GM23248 (cell line): ENCODE measurements around the gene MUC15. TPM values are rescaled to one million over a fixed set of nuclear protein-coding genes. Genes with fewer than 3 reads are reported as not detected.

Source experiments
- DNase-seq: peaks from one replicate; pipeline ENCODE4 v3.0.0-alpha.2; 2015
- H2AFZ ChIP-seq: fragments of 200-600 bp; sonication (generic); 2 replicates; pipeline ENCODE4 v1.6.1; 2016; ENCODE audit warnings: antibody characterized with exemption
- H3F3A ChIP-seq: fragments of 200-600 bp; sonication (generic); 2 replicates; pipeline ENCODE4 v1.6.1; 2016; ENCODE audit warnings: mild to moderate bottlenecking, antibody characterized with exemption, mixed run types; ENCODE audit not compliant: insufficient read depth
- H3K27ac ChIP-seq: fragments of 200-600 bp; sonication (generic); 2 replicates; pipeline ENCODE4 v1.5.1; 2016; ENCODE audit warnings: mild to moderate bottlenecking
- H3K27me3 ChIP-seq: fragments of 200-600 bp; sonication (generic); replicated peaks from 2 replicates; pipeline ENCODE4 v1.6.1; 2016; ENCODE audit warnings: mild to moderate bottlenecking; ENCODE audit not compliant: insufficient read depth
- H3K36me3 ChIP-seq: fragments of 200-600 bp; sonication (generic); 2 replicates; pipeline ENCODE4 v1.6.1; 2016; ENCODE audit warnings: low read depth, mild to moderate bottlenecking
- H3K4me1 ChIP-seq: fragments of 200-600 bp; sonication (generic); 2 replicates; pipeline ENCODE4 v1.6.1; 2016; ENCODE audit warnings: mild to moderate bottlenecking; ENCODE audit not compliant: insufficient read depth
- H3K4me2 ChIP-seq: fragments of 200-600 bp; sonication (generic); one replicate; pipeline ENCODE4 v1.6.1; 2016; ENCODE audit warnings: mild to moderate bottlenecking; ENCODE audit not compliant: unreplicated experiment
- H3K4me3 ChIP-seq: fragments of 200-600 bp; sonication (generic); 2 replicates; pipeline ENCODE4 v1.5.1; 2016; ENCODE audit warnings: mild to moderate bottlenecking
- H3K79me2 ChIP-seq: fragments of 200-600 bp; sonication (generic); 2 replicates; pipeline ENCODE4 v1.6.1; 2016; ENCODE audit warnings: mild to moderate bottlenecking; ENCODE audit not compliant: insufficient read depth
- H3K9ac ChIP-seq: fragments of 200-600 bp; sonication (generic); 2 replicates; pipeline ENCODE4 v1.6.1; 2016; ENCODE audit warnings: mild to moderate bottlenecking
- H3K9me2 ChIP-seq: fragments of 200-600 bp; sonication (generic); 2 replicates; pipeline ENCODE4 v1.6.1; 2016; ENCODE audit warnings: mixed run types, mild to moderate bottlenecking, moderate library complexity; ENCODE audit not compliant: insufficient read depth
- H3K9me3 ChIP-seq: fragments of 200-600 bp; sonication (generic); one replicate; pipeline ENCODE4 v1.6.1; 2017; ENCODE audit warnings: low read depth
- H4K20me1 ChIP-seq: fragments of 200-600 bp; sonication (generic); 2 replicates; pipeline ENCODE4 v1.6.0; 2016; ENCODE audit not compliant: insufficient read depth
- EZH2 ChIP-seq: fragments of 200-600 bp; sonication (generic); IDR thresholded peaks from 2 replicates; pipeline ENCODE4 v1.6.1; 2018; ENCODE audit warnings: antibody characterized with exemption, mild to moderate bottlenecking; ENCODE audit not compliant: insufficient read depth, poor library complexity, severe bottlenecking
- EZH2phosphoT487 ChIP-seq: fragments of 200-600 bp; sonication (generic); IDR thresholded peaks from 2 replicates; pipeline ENCODE4 v1.6.1; 2018; ENCODE audit warnings: antibody characterized with exemption, moderate library complexity, mild to moderate bottlenecking, low read depth; ENCODE audit not compliant: insufficient read depth
- WGBS, 2 experiments: methylation state at CpG; one replicate each; pipeline ENCODE4 v1.1.6; 2015 to 2017; ENCODE audit warnings: low lambda C conversion rate in 2 of 2, low coverage in 1 of 2; ENCODE audit errors: missing lambda C conversion rate in 2 of 2; 5-methylcytosine and 5-hydroxymethylcytosine counted together
- in situ Hi-C: fragments of 300-500 bp; cut with MboI; formaldehyde crosslinking; loops from 2 replicates; pipeline ENCODE4 v1.15.0; 2020
- polyA plus RNA-seq: library from polyadenylated mRNA; unstranded; fragments of >200 nt; fragmentation: Nextera tagmentation; extraction: Ambion mirVana; gene quantifications from 2 replicates; pipeline ENCODE4 v1.2.1, GENCODE V29; 2016
- total RNA-seq: library from RNA; depleted of rRNA; stranded (reverse); fragments of >200 nt; shearing (Covaris generic); gene quantifications from 2 replicates; pipeline ENCODE4 v1.2.3, GENCODE V29; 2014

Gene MUC15
- total and polyA plus RNA-seq, 2 experiments from 2014 or later: 0.06 TPM; not detected in 1

DNA sequence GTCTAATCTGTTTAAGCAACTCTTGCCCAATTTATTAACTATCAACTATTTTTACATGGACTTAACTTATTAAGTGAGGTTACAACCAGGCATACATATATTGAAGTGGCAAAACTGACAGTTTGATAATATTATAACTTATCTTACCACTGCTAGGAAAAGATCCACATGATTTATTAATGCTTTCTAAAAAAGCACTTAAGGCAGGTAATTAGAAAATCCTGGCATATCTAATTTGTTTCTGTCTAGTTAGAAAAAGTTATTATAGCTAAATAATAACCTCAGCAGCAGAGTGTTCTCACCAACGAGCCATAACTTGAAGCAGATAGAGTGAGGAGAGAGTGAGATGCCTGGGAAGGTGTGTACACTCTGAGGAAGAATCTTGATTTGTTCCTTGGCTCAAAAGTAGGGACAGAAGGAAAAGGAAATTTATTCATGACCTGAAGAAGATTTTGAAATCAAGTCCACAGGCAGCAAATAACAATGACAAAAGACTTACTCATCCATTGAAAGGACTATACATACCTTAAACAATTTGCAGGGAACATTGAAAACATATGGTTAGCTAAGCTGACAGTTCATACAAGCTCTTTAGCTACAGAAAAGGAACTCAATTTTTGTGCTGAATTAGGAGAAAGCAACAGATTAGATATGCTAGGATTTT, 7.1 kb upstream of the MUC15 start:
- H3K27me3 ChIP-seq: no peaks in the 10 kb centered on the region
- DNase-seq: peak; percentile 65
- no peaks in the 10 kb centered on the region for H3K9me2 ChIP-seq
- H3K9ac ChIP-seq: no peak overlapping the region
- TF ChIP-seq EZH2: no peak
- no peak for TF ChIP-seq EZH2phosphoT487
- peak overlapping the region; percentile 52 for H3K4me2 ChIP-seq
- H3K79me2 ChIP-seq: no peaks in the 10 kb centered on the region
- peaks cover 27% of the 10 kb centered on the region for H3K4me1 ChIP-seq
- peak overlapping the region; percentile 13; the same call in 1 of the 2 replicates for H3K27ac ChIP-seq
- H3K36me3 ChIP-seq: no peaks in the 10 kb centered on the region
- no peaks in the 10 kb centered on the region for H3K9me3 ChIP-seq
- H2AFZ ChIP-seq: no peak overlapping the region
- no peaks in the 10 kb centered on the region for H4K20me1 ChIP-seq
- in situ Hi-C loops: no loop called here
- 0 out of 2 replicates have a peak overlapping the region, but pooled peaks have one; percentile 8 for H3K4me3 ChIP-seq
- peaks cover 23% of the 10 kb centered on the region for H3F3A ChIP-seq
- 0 to 11% methylated on average over 1 of the region's 1 CpG for WGBS, 2 experiments

- Histone ChIP-seq H3K4me1 (peaks cover 23% of the 10 kb centered on the region), H3K27me3 (no peaks in the 10 kb centered on the region), H3K79me2 (no peaks in the 10 kb centered on the region), H3K4me3 (no peak overlapping the region), H4K20me1 (no peaks in the 10 kb centered on the region), H3K9ac (no peak overlapping the region), H3K27ac (no peak overlapping the region), H3K4me2 (no peak overlapping the region), H2AFZ (no peak overlapping the region), H3K9me3 (no peaks in the 10 kb centered on the region), H3K36me3 (no peaks in the 10 kb centered on the region), H3F3A (peaks cover 21% of the 10 kb centered on the region), H3K9me2 (no peaks in the 10 kb centered on the region)
- WGBS, 2 experiments: 89 to 90% methylated on average over 5 of the region's 5 CpGs
- in situ Hi-C loops: no loop called here
- TF ChIP-seq EZH2 (no peak), EZH2phosphoT487 (no peak)
- DNase-seq: no peak
Measured at GRCh38 chr11:26575946-26576345, 3.9 kb upstream of the MUC15 start.

DNA sequence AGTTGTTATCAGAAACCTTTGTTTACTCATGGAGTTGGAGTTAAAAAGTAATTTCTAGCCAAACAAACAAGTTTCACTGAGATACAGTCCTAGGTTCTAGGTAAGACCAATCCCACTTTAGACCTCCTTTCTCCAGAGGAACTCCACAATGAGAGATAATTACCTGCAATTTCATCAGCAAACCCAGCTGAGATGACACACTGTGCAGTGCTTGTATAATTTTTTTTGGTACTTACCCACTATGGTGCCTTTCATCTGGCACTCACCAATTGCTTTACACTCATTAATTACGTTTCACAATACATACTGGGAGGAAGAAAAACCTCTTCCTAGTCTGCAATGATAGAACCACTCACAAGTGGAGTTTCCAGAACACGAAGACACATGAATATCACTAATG, 1.8 kb upstream of the MUC15 start:
- no peak overlapping the region for H3K4me3 ChIP-seq
- no peak overlapping the region for H2AFZ ChIP-seq
- no peak overlapping the region for H3K4me2 ChIP-seq
- H3K4me1 ChIP-seq: peaks cover 2% of the 10 kb centered on the region
- WGBS, 2 experiments: 93% methylated on average over 2 of the region's 2 CpGs
- H3K9me2 ChIP-seq: no peaks in the 10 kb centered on the region
- no peaks in the 10 kb centered on the region for H4K20me1 ChIP-seq
- no peaks in the 10 kb centered on the region for H3K27me3 ChIP-seq
- no peaks in the 10 kb centered on the region for H3K79me2 ChIP-seq
- no peak overlapping the region for H3K9ac ChIP-seq
- H3K36me3 ChIP-seq: no peaks in the 10 kb centered on the region
- no peak for TF ChIP-seq EZH2phosphoT487
- TF ChIP-seq EZH2: no peak
- peaks cover 3% of the 10 kb centered on the region; the same call in 1 of the 2 replicates for H3F3A ChIP-seq
- H3K27ac ChIP-seq: no peak overlapping the region
- H3K9me3 ChIP-seq: no peaks in the 10 kb centered on the region
- in situ Hi-C loops: no loop called here
- DNase-seq: no peak

- no peaks in the 10 kb centered on the region for H3K4me1 ChIP-seq
- H3K36me3 ChIP-seq: no peaks in the 10 kb centered on the region
- H3K9ac ChIP-seq: no peak overlapping the region
- TF ChIP-seq EZH2 (no peak), EZH2phosphoT487 (no peak)
- in situ Hi-C loops: no loop called here
- H3K4me3 ChIP-seq: no peak overlapping the region
- no peak overlapping the region for H3K4me2 ChIP-seq
- H3K27me3 ChIP-seq: no peaks in the 10 kb centered on the region
- no peaks in the 10 kb centered on the region for H3K79me2 ChIP-seq
- H3K9me3 ChIP-seq: no peaks in the 10 kb centered on the region
- no peak for DNase-seq
- H3K9me2 ChIP-seq: no peaks in the 10 kb centered on the region
- H4K20me1 ChIP-seq: no peaks in the 10 kb centered on the region
- H3K27ac ChIP-seq: no peak overlapping the region
- H3F3A ChIP-seq: no peaks in the 10 kb centered on the region
- 90% methylated on average over 11 of the region's 11 CpGs for WGBS, 2 experiments
- H2AFZ ChIP-seq: no peak overlapping the region
Measured at GRCh38 chr11:26572770-26573402, 823 bp upstream of the MUC15 start.

DNA sequence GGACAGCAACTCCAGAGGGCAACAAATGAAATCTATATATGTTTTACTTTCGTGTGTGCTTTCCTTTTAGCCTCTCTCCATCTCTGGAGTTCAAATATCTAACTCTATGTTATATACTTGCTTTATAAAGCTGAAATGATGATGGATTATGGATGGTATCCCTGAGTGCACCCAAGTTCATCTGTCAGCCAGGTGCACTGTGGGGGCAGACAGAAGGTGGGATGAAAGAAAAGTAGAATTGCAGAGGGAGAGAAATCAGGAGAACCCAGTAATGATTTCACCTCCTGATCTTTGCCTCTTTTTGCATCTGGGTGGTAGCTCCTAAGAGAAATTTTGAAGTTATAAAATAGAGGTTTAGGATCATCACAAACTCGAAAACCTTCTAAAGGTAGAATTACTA, 2.4 kb downstream of the MUC15 start:
- Histone ChIP-seq H2AFZ (no peak overlapping the region), H3K4me2 (no peak overlapping the region), H4K20me1 (no peaks in the 10 kb centered on the region), H3K9ac (no peak overlapping the region), H3K9me3 (no peaks in the 10 kb centered on the region), H3K4me1 (no peaks in the 10 kb centered on the region), H3F3A (no peaks in the 10 kb centered on the region), H3K27me3 (no peaks in the 10 kb centered on the region), H3K79me2 (no peaks in the 10 kb centered on the region), H3K36me3 (no peaks in the 10 kb centered on the region), H3K9me2 (no peaks in the 10 kb centered on the region), H3K4me3 (no peak overlapping the region), H3K27ac (no peak overlapping the region)
- TF ChIP-seq EZH2 (no peak), EZH2phosphoT487 (no peak)
- 74 to 83% methylated on average over 2 of the region's 2 CpGs for WGBS, 2 experiments
- in situ Hi-C loops: no loop called here
- no peak for DNase-seq
